DOHH2 (cell line): ENCODE data around the gene IL1RAP.

Experiments
- H3F3A ChIP-seq: fragments of 200-600 bp; sonication (generic), shearing (Covaris generic); 2 replicates; pipeline ENCODE4 v1.6.0; 2016; ENCODE audit warnings: antibody characterized with exemption, mild to moderate bottlenecking; ENCODE audit not compliant: control insufficient read depth, insufficient read depth
- H3K27ac ChIP-seq: fragments of 200-600 bp; sonication (generic); 2 replicates; pipeline ENCODE4 v1.5.1; 2014; ENCODE audit warnings: low read depth, mild to moderate bottlenecking, low read length, moderate library complexity
- H3K27me3 ChIP-seq: fragments of 200-600 bp; sonication (generic); 2 replicates; pipeline ENCODE4 v1.6.1; 2014; ENCODE audit warnings: mild to moderate bottlenecking, low read length, mixed read lengths; ENCODE audit not compliant: control insufficient read depth
- H3K36me3 ChIP-seq: fragments of 200-600 bp; sonication (generic); 2 replicates; pipeline ENCODE4 v1.6.1; 2014; ENCODE audit warnings: mild to moderate bottlenecking, low read length, moderate library complexity, mixed read lengths; ENCODE audit not compliant: control insufficient read depth
- H3K4me1 ChIP-seq: fragments of 200-600 bp; sonication (generic); 2 replicates; pipeline ENCODE4 v1.6.1; 2014; ENCODE audit warnings: mild to moderate bottlenecking, low read length, mixed read lengths; ENCODE audit not compliant: control insufficient read depth
- H3K4me2 ChIP-seq: fragments of 200-600 bp; sonication (generic); 2 replicates; pipeline ENCODE4 v1.6.0; 2014; ENCODE audit warnings: mild to moderate bottlenecking, low read length, moderate library complexity
- H3K4me3 ChIP-seq: fragments of 200-600 bp; sonication (generic); 2 replicates; pipeline ENCODE4 v1.5.1; 2014; ENCODE audit warnings: mild to moderate bottlenecking, low read length, mixed read lengths
- H3K79me2 ChIP-seq: fragments of 200-600 bp; sonication (generic); 2 replicates; pipeline ENCODE4 v1.6.1; 2014; ENCODE audit warnings: mild to moderate bottlenecking, low read length, mixed read lengths; ENCODE audit not compliant: control insufficient read depth
- H3K9me2 ChIP-seq: fragments of 200-600 bp; sonication (generic); replicated peaks from 2 replicates; pipeline ENCODE4 v1.6.1; 2014; ENCODE audit warnings: mild to moderate bottlenecking, low read length, mixed read lengths; ENCODE audit not compliant: control insufficient read depth
- H3K9me3 ChIP-seq: fragments of 200-600 bp; sonication (generic); 2 replicates; pipeline ENCODE4 v1.6.1; 2014; ENCODE audit warnings: antibody characterized with exemption, low read length, mixed read lengths; ENCODE audit not compliant: control insufficient read depth, insufficient read depth
- H4K20me1 ChIP-seq: fragments of 200-600 bp; sonication (generic); 2 replicates; pipeline ENCODE4 v1.6.0; 2014; ENCODE audit warnings: low read depth, mild to moderate bottlenecking, antibody characterized with exemption, low read length, moderate library complexity; ENCODE audit not compliant: control insufficient read depth, insufficient read depth
- CTCF ChIP-seq: fragments of 200-600 bp; sonication (generic); IDR thresholded peaks from one replicate; pipeline ENCODE4 v1.5.1; 2014; ENCODE audit warnings: antibody characterized with exemption, mild to moderate bottlenecking, low read depth, low read length; ENCODE audit not compliant: poor library complexity, severe bottlenecking
- EZH2phosphoT487 ChIP-seq: fragments of 200-600 bp; sonication (generic); IDR thresholded peaks from 2 replicates; pipeline ENCODE4 v1.6.1; 2017; ENCODE audit warnings: borderline replicate concordance, mild to moderate bottlenecking, antibody characterized with exemption, low read length, moderate library complexity, mixed read lengths

Gene IL1RAP

GRCh38 chr3:190618330-190619030 is 104.6 kb downstream of the IL1RAP start:
- Histone ChIP-seq H3K9me2 (no peaks in the 10 kb centered on the region), H4K20me1 (no peaks in the 10 kb centered on the region), H3K9me3 (no peaks in the 10 kb centered on the region), H3K27ac (no peak overlapping the region), H3K36me3 (no peaks in the 10 kb centered on the region), H3F3A (no peaks in the 10 kb centered on the region), H3K4me2 (peak overlapping the region; percentile 47), H3K4me3 (0 out of 2 replicates have a peak overlapping the region, but pooled peaks have one; percentile 1), H3K79me2 (no peaks in the 10 kb centered on the region), H3K4me1 (peaks cover 30% of the 10 kb centered on the region), H3K27me3 (no peaks in the 10 kb centered on the region)
- TF ChIP-seq EZH2phosphoT487 (no peak), CTCF (no peak)

- Histone ChIP-seq H3K9me3 (no peaks in the 10 kb centered on the region), H3K27ac (no peak overlapping the region), H4K20me1 (no peaks in the 10 kb centered on the region), H3K27me3 (no peaks in the 10 kb centered on the region), H3K9me2 (no peaks in the 10 kb centered on the region), H3K36me3 (no peaks in the 10 kb centered on the region), H3K4me1 (peaks cover 30% of the 10 kb centered on the region), H3K79me2 (no peaks in the 10 kb centered on the region), H3K4me3 (no peak overlapping the region), H3K4me2 (no peak overlapping the region), H3F3A (no peaks in the 10 kb centered on the region)
- TF ChIP-seq EZH2phosphoT487, result no peak
- TF ChIP-seq CTCF, result no peak
Measured at GRCh38 chr3:190619353-190619752, 105.5 kb downstream of the IL1RAP start.

- Histone ChIP-seq H3K9me2 (no peaks in the 10 kb centered on the region), H3K9me3 (no peaks in the 10 kb centered on the region), H3F3A (no peaks in the 10 kb centered on the region), H3K79me2 (no peaks in the 10 kb centered on the region), H3K4me3 (no peak overlapping the region), H3K4me2 (no peak overlapping the region), H4K20me1 (no peaks in the 10 kb centered on the region), H3K4me1 (peaks cover 30% of the 10 kb centered on the region), H3K36me3 (no peaks in the 10 kb centered on the region), H3K27ac (no peak overlapping the region), H3K27me3 (no peaks in the 10 kb centered on the region)
- TF ChIP-seq EZH2phosphoT487, result no peak
- TF ChIP-seq CTCF, result no peak
Measured at GRCh38 chr3:190619761-190620160, 105.9 kb downstream of the IL1RAP start.
